Esophagus muscularis mucosa (tissue), 3 donors: ENCODE results near the gene GNG2.

Source experiments
- POLR2A ChIP-seq: fragments of 450-650 bp; IDR thresholded peaks from one replicate; pipeline ENCODE4 v1.6.1; 2017; ENCODE audit warnings: antibody characterized with exemption, moderate library complexity, mild to moderate bottlenecking, low read depth
- TF ChIP-seq, protein P1 (sequence below), 3 experiments: fragments of 200-600 bp in 2 of 3; fragments of 450-650 bp in 1 of 3; sonication (generic) in 2 of 3; IDR thresholded peaks; one replicate each; pipeline ENCODE4 v1.5.1; 2017 to 2019; ENCODE audit warnings: antibody characterized with exemption in 3 of 3, mild to moderate bottlenecking in 2 of 3, moderate library complexity in 1 of 3

DNA sequence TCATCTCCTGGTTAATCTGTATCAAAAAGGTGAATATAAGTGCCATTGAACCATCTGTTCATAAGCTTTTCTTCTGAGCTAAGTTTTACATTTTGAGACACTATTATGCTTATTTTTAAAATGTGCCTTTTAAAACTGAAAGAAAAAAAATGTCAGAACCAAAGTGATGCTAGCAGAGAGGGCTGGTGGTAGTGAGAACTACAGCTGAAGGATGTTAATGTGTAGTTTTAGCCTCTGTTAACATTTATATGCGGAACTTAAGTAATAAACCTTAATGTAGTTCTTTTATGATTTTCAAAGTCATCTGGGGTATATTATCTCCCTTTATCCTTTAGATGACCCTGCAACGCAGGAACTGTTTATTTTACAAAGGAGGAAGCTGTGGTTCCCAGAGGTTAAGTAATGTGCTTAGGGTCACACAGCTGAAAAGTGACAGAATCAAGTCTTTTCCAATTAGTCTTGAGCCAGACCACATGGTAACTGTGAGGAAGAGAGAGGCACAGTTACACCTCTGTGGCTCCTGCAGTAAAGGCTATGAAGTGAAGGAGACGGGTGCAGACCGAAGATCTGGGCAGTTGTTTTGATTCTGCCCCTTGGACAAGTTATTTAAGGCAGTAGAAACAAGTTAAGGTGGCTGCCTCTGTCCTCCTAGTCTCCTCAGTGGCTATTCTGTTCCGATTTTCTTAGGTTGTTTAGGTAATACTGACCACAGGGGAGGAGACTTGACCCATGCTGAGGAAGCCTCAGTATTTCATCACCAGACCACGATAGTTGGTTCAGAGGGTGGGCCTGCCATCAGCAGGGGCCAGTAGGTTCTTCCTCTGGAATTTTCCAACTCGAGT lies 23.9 kb downstream of the GNG2 start:
- TF ChIP-seq, protein P1, sequence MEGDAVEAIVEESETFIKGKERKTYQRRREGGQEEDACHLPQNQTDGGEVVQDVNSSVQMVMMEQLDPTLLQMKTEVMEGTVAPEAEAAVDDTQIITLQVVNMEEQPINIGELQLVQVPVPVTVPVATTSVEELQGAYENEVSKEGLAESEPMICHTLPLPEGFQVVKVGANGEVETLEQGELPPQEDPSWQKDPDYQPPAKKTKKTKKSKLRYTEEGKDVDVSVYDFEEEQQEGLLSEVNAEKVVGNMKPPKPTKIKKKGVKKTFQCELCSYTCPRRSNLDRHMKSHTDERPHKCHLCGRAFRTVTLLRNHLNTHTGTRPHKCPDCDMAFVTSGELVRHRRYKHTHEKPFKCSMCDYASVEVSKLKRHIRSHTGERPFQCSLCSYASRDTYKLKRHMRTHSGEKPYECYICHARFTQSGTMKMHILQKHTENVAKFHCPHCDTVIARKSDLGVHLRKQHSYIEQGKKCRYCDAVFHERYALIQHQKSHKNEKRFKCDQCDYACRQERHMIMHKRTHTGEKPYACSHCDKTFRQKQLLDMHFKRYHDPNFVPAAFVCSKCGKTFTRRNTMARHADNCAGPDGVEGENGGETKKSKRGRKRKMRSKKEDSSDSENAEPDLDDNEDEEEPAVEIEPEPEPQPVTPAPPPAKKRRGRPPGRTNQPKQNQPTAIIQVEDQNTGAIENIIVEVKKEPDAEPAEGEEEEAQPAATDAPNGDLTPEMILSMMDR (IDR thresholded peaks at IDR 0.05) = no peak
- TF ChIP-seq POLR2A = no peak
